Measurements from ENCODE around the gene SMURF1. TPM values are rescaled to one million over a fixed set of nuclear protein-coding genes. Genes with fewer than 3 reads are reported as not detected.
"Not testable (repeated sequence)": the region's sequence is repeated elsewhere in the genome, so short reads cannot be mapped to it uniquely, and the experiment has no call there.

The SMURF1 gene
- total and polyA plus RNA-seq, 2 experiments from 2014 or later, result 12.4 to 21.7 TPM

DNA sequence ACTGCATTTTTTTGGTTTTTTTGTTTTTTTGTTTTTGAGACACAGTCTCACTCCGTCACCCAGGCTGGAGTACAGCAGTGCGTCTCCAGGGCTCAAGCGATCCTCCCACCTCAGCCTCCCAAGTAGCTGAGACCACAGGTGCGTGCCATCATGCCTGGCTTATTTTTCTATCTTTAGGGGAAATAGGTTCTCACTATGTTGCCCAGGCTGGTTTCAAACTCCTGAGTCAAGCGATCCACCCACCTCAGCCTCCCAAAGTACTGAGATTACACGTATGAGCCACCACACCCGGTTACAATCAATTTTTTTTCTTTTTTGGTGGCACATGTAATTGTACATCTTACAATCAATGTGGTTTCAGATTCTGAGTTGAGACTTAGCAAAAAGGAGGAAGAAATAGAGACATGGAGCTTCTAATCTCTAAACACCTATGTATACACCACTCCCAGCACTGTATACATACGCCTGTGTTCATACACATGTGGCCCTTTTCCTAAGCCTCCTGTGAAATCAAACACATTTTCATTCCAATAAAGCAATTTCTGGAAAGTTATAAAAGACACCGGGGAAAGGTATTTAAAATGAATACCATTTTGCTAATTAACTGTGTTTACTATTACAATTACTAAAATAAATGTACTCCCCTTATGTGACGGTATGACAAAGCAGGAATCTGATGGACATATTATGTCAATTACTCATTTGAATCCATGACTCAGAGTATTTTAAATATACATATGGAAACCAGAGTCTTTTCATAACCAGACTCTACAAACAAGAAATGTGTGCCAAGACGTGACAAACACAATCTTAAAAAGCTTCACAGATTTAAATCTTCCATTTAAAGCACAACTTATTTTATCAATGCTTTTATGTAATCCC lies 40.9 kb downstream of the SMURF1 start:
- no peak overlapping the region for H3K4me3 ChIP-seq
- no peak overlapping the region for H3K4me2 ChIP-seq
- H3K27ac ChIP-seq, result no peak overlapping the region
- H3K4me1 ChIP-seq (ENCODE audit: insufficient read depth), result peaks cover 13% of the 10 kb centered on the region
- H3K36me3 ChIP-seq (replicated peaks; ENCODE audit: insufficient read depth, low read depth), result no peaks in the 10 kb centered on the region
- H3K9me2 ChIP-seq (replicated peaks; ENCODE audit: insufficient read depth), result no peaks in the 10 kb centered on the region
- H3K27me3 ChIP-seq, result no peaks in the 10 kb centered on the region
- peaks cover 8% of the 10 kb centered on the region for H4K20me1 ChIP-seq (ENCODE audit: insufficient read depth, poor library complexity, severe bottlenecking)
- WGBS (ENCODE audit: low lambda C conversion rate, missing lambda C conversion rate), result 86% methylated on average over 11 of the region's 11 CpGs
- peaks cover 98% of the 10 kb centered on the region for H3K79me2 ChIP-seq
- TF ChIP-seq EZH2phosphoT487 (IDR thresholded peaks at IDR 0.05; ENCODE audit: low read depth, severe bottlenecking, unreplicated experiment), result no peak
- H2AFZ ChIP-seq, result no peak overlapping the region
- DNase-seq (ENCODE audit: low spot score), result no peak
- H3K9me3 ChIP-seq (ENCODE audit: low read depth), result peaks cover under 1% of the 10 kb centered on the region

DNA sequence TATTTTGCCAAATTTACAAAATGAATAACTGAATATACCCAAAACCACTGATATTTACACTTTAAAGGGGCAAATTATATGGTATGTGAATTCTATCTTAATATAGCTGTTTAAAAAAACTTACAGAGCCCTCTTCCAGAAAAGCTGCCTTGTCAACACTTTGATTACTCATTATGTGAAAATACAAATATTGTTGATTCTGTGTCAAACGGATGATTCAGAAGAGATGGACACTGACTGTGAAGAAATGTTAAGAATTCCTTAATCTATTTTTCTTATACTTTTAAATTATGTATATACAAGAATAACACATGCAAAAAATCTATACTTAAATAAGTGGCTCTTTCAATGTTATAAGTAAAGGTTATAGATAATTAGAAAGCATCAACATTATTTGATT lies 41.5 kb downstream of the SMURF1 start:
- no peak overlapping the region for H2AFZ ChIP-seq
- H3K4me3 ChIP-seq, result no peak overlapping the region
- H3K9me3 ChIP-seq (ENCODE audit: low read depth), result peaks cover 6% of the 10 kb centered on the region
- H3K27me3 ChIP-seq, result no peaks in the 10 kb centered on the region
- no peaks in the 10 kb centered on the region for H3K9me2 ChIP-seq (replicated peaks; ENCODE audit: insufficient read depth)
- H3K79me2 ChIP-seq, result peaks cover 98% of the 10 kb centered on the region
- H3K27ac ChIP-seq, result no peak overlapping the region
- no peaks in the 10 kb centered on the region for H3K36me3 ChIP-seq (replicated peaks; ENCODE audit: insufficient read depth, low read depth)
- DNase-seq (ENCODE audit: low spot score), result no peak
- peaks cover 6% of the 10 kb centered on the region for H4K20me1 ChIP-seq (ENCODE audit: insufficient read depth, poor library complexity, severe bottlenecking)
- TF ChIP-seq EZH2phosphoT487 (IDR thresholded peaks at IDR 0.05; ENCODE audit: low read depth, severe bottlenecking, unreplicated experiment) (no peak), EZH2 (IDR thresholded peaks at IDR 0.05; ENCODE audit: borderline replicate concordance) (no peak)
- TF ChIP-seq, protein P1, sequence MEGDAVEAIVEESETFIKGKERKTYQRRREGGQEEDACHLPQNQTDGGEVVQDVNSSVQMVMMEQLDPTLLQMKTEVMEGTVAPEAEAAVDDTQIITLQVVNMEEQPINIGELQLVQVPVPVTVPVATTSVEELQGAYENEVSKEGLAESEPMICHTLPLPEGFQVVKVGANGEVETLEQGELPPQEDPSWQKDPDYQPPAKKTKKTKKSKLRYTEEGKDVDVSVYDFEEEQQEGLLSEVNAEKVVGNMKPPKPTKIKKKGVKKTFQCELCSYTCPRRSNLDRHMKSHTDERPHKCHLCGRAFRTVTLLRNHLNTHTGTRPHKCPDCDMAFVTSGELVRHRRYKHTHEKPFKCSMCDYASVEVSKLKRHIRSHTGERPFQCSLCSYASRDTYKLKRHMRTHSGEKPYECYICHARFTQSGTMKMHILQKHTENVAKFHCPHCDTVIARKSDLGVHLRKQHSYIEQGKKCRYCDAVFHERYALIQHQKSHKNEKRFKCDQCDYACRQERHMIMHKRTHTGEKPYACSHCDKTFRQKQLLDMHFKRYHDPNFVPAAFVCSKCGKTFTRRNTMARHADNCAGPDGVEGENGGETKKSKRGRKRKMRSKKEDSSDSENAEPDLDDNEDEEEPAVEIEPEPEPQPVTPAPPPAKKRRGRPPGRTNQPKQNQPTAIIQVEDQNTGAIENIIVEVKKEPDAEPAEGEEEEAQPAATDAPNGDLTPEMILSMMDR (IDR thresholded peaks at IDR 0.05; ENCODE audit: poor library complexity), result no peak
- 82% methylated on average over 1 of the region's 1 CpG for WGBS (ENCODE audit: low lambda C conversion rate, missing lambda C conversion rate)
- peaks cover 19% of the 10 kb centered on the region for H3K4me1 ChIP-seq (ENCODE audit: insufficient read depth)
- no peak overlapping the region for H3K4me2 ChIP-seq

DNA sequence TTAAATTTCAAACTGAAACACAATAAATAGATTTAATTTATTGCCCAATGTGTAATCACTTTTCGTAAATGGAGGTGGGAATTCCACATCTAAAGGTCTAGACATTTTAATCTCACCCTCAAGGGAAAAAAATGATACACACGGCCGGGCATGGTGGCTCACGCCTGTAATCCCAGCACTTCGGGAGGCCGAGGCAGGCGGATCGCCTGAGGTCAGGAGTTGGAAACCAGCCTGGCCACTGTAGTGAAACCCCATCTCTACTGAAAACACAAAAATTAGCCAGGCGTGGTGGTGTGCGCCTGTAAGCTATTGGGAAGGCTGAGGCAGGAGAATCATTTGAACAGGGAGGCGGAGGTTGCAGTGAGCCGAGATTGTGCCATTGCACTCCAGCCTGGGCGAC lies 42.4 kb downstream of the SMURF1 start:
- not testable (repeated sequence) for H3K9me3 ChIP-seq (ENCODE audit: low read depth); H3K36me3 ChIP-seq (replicated peaks; ENCODE audit: insufficient read depth, low read depth); H4K20me1 ChIP-seq (ENCODE audit: insufficient read depth, poor library complexity, severe bottlenecking); H3K4me2 ChIP-seq; H3K9me2 ChIP-seq (replicated peaks; ENCODE audit: insufficient read depth); H3K27ac ChIP-seq; H2AFZ ChIP-seq; H3K27me3 ChIP-seq; H3K4me3 ChIP-seq; DNase-seq (ENCODE audit: low spot score)
- H3K79me2 ChIP-seq, result peaks cover 98% of the 10 kb centered on the region
- WGBS (ENCODE audit: low lambda C conversion rate, missing lambda C conversion rate), result 89% methylated on average over 13 of the region's 13 CpGs
- peaks cover 19% of the 10 kb centered on the region for H3K4me1 ChIP-seq (ENCODE audit: insufficient read depth)

DNA sequence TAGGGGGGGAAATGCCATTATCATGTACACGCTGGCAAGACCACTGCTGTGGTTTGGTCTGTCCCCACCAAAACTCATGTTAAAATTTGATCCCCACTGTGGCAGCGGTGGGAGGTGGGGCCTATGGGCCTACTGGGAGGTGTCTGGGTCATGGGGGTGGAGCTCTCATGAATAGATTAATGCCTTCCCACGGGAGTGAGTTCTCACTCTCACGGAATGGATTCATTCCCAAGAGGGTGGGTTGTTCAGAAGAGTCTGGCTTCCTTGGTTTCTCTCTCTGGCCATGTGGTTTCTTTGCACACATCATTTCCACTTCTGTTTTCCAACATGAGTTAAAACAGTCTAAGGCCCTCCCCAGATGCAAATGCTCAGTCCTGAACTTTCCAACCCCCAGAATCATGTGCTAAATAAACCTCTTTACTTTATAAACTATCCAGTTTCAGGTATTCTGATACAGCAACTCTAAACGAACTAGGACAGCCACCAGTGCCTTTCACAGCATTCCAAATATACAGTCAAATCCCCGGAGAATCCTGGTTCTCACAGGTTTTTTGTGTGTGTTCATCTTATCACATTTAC lies 44.3 kb downstream of the SMURF1 start:
- Histone ChIP-seq H3K9me3 (ENCODE audit: low read depth) (peaks cover 6% of the 10 kb centered on the region), H3K27me3 (no peaks in the 10 kb centered on the region), H4K20me1 (ENCODE audit: insufficient read depth, poor library complexity, severe bottlenecking) (no peaks in the 10 kb centered on the region), H3K27ac (peak overlapping the region; percentile 87), H3K4me3 (no peak overlapping the region), H2AFZ (no peak overlapping the region), H3K79me2 (peaks cover 98% of the 10 kb centered on the region), H3K4me2 (peak overlapping the region; percentile 57), H3K36me3 (replicated peaks; ENCODE audit: insufficient read depth, low read depth) (no peaks in the 10 kb centered on the region), H3K4me1 (ENCODE audit: insufficient read depth) (peaks cover 26% of the 10 kb centered on the region), H3K9me2 (replicated peaks; ENCODE audit: insufficient read depth) (no peaks in the 10 kb centered on the region)
- TF ChIP-seq, protein P1 (IDR thresholded peaks at IDR 0.05; ENCODE audit: poor library complexity), result no peak
- no peak for TF ChIP-seq EZH2 (IDR thresholded peaks at IDR 0.05; ENCODE audit: borderline replicate concordance)
- no peak for TF ChIP-seq EZH2phosphoT487 (IDR thresholded peaks at IDR 0.05; ENCODE audit: low read depth, severe bottlenecking, unreplicated experiment)
- no peak for DNase-seq (ENCODE audit: low spot score)
- 55% methylated on average over 6 of the region's 6 CpGs for WGBS (ENCODE audit: low lambda C conversion rate, missing lambda C conversion rate)

All from hepatocyte (in vitro differentiated cells).